Hepatocyte (in vitro differentiated cells): ENCODE measurements around the gene CMKLR1.

Experiments
- CTCF ChIP-seq: fragments of 200-600 bp; sonication (generic); IDR thresholded peaks from 2 replicates; pipeline ENCODE4 v1.5.1; 2016; ENCODE audit warnings: antibody characterized with exemption, mild to moderate bottlenecking; ENCODE audit not compliant: poor library complexity
- EZH2phosphoT487 ChIP-seq: fragments of 200-600 bp; sonication (generic); IDR thresholded peaks from one replicate; pipeline ENCODE4 v1.6.1; 2018; ENCODE audit warnings: antibody characterized with exemption, mild to moderate bottlenecking, low read depth, moderate library complexity; ENCODE audit not compliant: unreplicated experiment, severe bottlenecking

GRCh38 chr12:108325549-108325948 is 13.6 kb downstream of the CMKLR1 start:
- TF ChIP-seq CTCF (no peak), EZH2phosphoT487 (no peak)
